ENCODE results near the gene CDYL. TPM values are rescaled to one million over a fixed set of nuclear protein-coding genes. Genes with fewer than 3 reads are reported as not detected.

CDYL gene
- total RNA-seq, 3 donors from 2014 or later, result 58.9 to 74.9 (median 71.9) TPM

DNA sequence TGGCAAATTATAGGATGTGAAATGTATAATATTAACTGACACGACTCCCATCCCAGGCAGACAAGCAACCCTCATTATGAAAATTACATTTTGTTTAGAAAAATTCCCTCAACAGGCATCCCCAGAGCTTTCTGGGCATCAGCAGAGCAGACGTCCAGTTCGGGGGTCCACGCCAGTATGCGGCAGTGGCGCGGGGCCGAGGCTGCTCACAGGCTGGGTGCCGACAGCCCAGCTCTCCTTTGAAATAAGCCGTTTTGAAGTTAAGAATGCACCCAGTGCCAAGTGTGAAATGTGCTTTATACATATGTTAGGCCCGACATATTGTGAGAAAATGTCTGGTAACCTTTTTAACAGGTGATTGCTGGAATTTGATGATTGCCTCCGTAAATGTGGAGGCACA, 177.2 kb downstream of the CDYL start:
- TF ChIP-seq, protein P1, sequence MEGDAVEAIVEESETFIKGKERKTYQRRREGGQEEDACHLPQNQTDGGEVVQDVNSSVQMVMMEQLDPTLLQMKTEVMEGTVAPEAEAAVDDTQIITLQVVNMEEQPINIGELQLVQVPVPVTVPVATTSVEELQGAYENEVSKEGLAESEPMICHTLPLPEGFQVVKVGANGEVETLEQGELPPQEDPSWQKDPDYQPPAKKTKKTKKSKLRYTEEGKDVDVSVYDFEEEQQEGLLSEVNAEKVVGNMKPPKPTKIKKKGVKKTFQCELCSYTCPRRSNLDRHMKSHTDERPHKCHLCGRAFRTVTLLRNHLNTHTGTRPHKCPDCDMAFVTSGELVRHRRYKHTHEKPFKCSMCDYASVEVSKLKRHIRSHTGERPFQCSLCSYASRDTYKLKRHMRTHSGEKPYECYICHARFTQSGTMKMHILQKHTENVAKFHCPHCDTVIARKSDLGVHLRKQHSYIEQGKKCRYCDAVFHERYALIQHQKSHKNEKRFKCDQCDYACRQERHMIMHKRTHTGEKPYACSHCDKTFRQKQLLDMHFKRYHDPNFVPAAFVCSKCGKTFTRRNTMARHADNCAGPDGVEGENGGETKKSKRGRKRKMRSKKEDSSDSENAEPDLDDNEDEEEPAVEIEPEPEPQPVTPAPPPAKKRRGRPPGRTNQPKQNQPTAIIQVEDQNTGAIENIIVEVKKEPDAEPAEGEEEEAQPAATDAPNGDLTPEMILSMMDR (IDR thresholded peaks at IDR 0.05), result no peak
- H3K36me3 ChIP-seq (ENCODE audit: low read depth), result no peaks in the 10 kb centered on the region
- H3K4me1 ChIP-seq (ENCODE audit: low read depth), result no peaks in the 10 kb centered on the region
- DNase-seq (no peak), ATAC-seq (no peak)
- no peak overlapping the region for H3K4me3 ChIP-seq
- intact Hi-C loops (cut with DNase I, micrococcal nuclease), result no loop called here
- H3K9me3 ChIP-seq, result no peaks in the 10 kb centered on the region

DNA sequence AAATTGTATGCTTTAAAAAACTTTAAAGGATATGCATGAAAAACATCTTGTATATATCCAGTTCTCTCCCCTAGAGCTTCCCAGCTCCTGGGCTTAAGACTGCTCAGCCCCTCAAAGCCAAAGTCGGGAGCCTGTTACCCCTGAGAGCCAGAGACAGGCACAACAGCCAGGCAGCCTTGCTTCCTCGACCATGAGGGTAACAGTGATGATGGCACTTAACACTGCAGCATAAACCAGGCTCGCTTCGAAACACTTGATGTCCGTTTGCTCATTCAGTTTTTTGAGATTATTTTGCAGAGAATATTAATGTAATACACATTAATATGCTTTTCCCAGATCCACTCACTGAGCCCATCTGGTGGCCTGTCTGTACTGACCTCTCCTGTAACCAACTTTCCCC, 180.4 kb downstream of the CDYL start:
- H3K9me3 ChIP-seq, result no peaks in the 10 kb centered on the region
- H3K36me3 ChIP-seq (ENCODE audit: low read depth), result no peaks in the 10 kb centered on the region
- TF ChIP-seq, protein P1 (IDR thresholded peaks at IDR 0.05), result no peak
- ATAC-seq (no peak), DNase-seq (no peak)
- intact Hi-C loops (cut with DNase I, micrococcal nuclease), result no loop called here
- H3K4me3 ChIP-seq, result no peak overlapping the region
- no peaks in the 10 kb centered on the region for H3K4me1 ChIP-seq (ENCODE audit: low read depth)

DNA sequence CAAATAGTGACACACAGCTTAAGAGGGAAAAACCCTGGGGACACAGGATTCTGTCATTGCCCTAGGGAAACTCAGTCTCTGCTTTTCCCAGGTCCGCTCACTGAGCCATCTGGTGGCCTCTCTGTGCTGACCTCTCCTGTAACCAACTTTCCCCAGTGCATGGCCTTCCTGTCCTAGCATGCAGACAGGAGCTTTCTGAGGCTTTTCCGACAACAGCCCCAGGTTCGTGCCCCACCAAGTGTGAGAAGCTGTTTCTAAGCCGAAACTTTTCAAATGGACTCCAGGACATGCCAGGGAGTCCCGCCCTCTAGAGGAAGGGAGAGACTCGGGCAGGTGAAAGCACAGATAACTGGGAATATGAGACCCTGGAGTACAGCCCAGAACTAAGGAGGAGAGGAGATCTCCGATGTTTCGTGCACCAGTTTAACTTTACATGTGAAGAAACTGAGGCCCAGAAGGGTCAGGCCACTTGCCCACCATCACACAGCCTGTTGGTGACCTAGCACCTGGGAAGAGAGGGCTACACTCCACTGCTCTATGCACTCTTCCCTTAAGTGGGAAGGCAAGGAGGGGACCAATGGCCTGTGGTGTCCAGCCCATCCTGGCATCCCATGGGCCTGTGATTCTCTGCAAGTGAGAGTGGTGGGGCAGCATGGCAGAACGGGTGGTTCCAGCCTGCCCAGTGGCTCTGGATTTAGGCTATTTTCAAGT, 181.5 kb downstream of the CDYL start:
- no peaks in the 10 kb centered on the region for H3K4me1 ChIP-seq (ENCODE audit: low read depth)
- no peak for DNase-seq
- no peak overlapping the region for H3K4me3 ChIP-seq
- TF ChIP-seq, protein P1 (IDR thresholded peaks at IDR 0.05), result no peak
- H3K9me3 ChIP-seq, result no peaks in the 10 kb centered on the region
- H3K36me3 ChIP-seq (ENCODE audit: low read depth), result no peaks in the 10 kb centered on the region
- intact Hi-C loops (cut with DNase I, micrococcal nuclease), result no loop called here
- peak; percentile 72 for ATAC-seq

DNA sequence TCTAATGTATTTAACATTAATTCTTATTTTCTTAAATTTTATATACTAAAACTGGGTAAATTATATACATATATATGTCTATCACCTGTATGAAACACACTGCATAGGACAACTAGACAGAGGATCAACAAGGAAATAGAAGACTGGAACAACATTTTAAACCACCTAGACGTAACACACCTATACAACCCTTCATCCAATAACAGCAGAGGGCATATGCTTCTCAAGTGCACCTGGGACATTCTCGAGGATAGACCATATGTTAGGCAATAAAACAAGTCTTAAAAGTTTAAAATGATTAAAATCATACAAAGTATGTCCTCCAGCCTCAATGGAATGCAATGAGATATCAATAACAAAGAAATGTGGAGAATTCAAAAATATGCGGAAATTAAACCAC, 182.4 kb downstream of the CDYL start:
- H3K9me3 ChIP-seq, result no peaks in the 10 kb centered on the region
- intact Hi-C loops (cut with DNase I, micrococcal nuclease), result no loop called here
- TF ChIP-seq, protein P1 (IDR thresholded peaks at IDR 0.05), result no peak
- H3K36me3 ChIP-seq (ENCODE audit: low read depth), result no peaks in the 10 kb centered on the region
- DNase-seq, result no peak
- H3K4me3 ChIP-seq, result no peak overlapping the region
- H3K4me1 ChIP-seq (ENCODE audit: low read depth), result no peaks in the 10 kb centered on the region
- ATAC-seq, result peak; percentile 34

DNA sequence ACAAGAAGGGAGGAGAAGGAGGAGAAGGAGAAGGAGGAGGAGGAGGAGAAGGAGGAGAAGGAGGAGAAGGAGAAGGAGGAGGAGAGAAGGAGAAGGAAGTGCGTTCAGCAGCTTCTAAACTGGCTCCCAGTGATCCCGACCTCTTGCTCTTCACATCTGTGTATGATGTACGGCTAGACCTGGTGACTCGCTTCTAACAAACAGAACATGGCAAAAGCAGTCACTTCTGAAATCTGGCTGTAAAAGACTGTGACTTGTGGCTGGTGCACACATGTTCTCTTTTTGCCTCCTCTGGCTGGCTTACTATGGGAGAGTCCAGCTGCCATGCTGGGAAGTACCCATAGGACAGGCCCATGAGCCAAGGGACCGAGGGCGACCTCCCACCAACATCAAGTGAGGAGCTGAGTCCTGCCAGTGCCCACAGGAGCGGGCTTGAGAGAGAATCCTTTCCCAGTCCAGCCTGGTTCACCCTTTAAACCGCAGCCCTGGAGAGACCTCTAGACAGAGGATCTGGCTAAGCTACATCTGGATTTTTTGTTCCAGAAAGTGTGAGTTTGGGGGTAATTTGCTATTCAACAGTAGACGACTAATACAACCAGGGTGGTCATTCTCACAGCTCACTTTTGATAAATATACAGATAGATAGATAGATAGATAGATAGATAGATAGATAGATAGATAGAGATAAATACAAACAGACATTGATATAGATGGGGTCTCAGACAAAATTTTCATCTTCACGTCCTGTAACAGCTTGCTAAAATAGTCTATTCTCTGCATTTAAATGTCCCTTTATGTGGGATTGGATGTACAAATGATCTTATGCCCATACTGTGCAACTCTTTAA, 185.3 kb downstream of the CDYL start:
- H3K4me1 ChIP-seq (ENCODE audit: low read depth), result no peaks in the 10 kb centered on the region
- no peak for ATAC-seq
- no peaks in the 10 kb centered on the region for H3K36me3 ChIP-seq (ENCODE audit: low read depth)
- intact Hi-C loops (cut with DNase I, micrococcal nuclease), result no loop called here
- TF ChIP-seq, protein P1 (IDR thresholded peaks at IDR 0.05), result no peak
- DNase-seq, result no peak
- H3K9me3 ChIP-seq, result no peaks in the 10 kb centered on the region
- H3K4me3 ChIP-seq, result no peak overlapping the region
